Measurements from ENCODE around the gene ANKRD11.
A peak's percentile ranks its signal among the peaks of the same experiment; 100 is the strongest.

The ANKRD11 gene

DNA sequence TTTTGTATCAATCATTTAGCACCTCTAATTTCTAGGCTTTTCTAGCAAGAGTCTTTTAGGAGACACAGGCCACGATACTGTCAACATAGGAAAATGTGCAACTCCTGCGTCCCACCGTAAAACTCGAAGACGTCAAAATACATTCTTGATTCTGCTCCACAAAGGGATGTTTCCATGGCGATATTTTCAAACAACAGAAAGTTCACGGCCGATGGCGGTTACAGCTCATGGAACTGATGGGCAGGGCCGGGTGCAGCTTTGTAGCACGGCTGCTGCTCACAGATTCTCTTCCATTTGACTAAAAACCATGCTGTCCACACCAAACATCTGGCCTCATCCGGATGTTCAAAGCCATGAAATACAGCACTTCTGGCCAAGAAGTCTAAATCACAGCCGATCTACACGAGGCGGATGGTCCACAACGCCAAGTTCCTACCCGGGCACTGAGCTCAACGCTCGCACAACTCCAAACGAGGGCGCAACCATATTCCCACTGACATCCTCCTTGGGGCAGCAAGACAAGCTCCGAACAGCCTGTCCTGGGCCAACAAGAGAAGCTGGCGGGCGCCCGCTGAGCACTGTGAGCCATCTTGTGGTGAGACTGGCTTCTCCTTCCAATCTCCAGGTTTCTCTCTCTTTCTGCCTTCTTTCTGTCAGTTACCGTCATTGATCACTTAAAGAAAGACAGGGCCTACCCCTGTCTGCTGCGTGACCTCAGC is 193.0 kb downstream of the ANKRD11 start:
- DNase-seq (ENCODE audit: low spot score), result peak; percentile 41

DNA sequence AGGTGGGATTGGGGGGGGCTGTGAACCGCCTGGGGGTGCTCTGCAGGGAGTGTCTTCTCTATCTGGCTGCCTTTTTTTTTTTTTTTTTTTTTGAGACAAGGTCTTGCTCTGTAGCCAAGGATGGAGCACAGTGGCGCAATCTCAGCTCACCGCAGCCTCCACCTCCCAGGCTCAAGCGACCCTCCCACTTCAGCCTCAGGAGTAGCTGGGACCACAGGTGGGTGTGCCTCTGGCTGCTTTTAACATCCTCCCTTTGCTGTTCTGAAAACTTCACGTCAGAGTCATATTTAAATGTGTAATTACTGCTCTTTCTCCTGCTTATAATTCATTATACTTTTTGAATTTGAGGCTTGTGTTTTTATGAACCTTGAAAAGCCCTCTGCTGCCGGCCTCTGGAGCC is 194.4 kb downstream of the ANKRD11 start:
- no peak for DNase-seq (ENCODE audit: low spot score)

GRCh38 chr16:89295071-89295900 is 195.1 kb downstream of the ANKRD11 start:
- no peak for DNase-seq (ENCODE audit: low spot score)

DNA sequence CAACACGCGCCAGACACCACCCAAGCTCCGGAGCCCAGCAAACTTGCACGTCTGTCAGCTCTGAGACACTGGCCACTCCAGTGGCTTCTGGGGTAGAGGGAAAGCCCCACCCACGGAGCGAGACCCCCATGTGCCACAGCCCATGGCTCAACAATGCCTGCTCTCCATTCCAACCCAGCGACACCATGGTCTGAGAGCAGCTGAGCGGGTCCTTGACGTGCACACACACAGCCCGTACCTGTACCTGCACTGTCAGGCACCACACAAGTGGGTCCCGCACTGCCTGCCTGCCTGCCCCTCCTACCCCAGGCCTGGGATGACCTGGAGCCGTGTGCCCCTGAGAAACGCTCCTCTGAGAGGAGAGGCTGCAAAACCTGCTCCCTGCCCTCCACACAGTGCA is 195.9 kb downstream of the ANKRD11 start:
- DNase-seq (ENCODE audit: low spot score), result no peak

DNA sequence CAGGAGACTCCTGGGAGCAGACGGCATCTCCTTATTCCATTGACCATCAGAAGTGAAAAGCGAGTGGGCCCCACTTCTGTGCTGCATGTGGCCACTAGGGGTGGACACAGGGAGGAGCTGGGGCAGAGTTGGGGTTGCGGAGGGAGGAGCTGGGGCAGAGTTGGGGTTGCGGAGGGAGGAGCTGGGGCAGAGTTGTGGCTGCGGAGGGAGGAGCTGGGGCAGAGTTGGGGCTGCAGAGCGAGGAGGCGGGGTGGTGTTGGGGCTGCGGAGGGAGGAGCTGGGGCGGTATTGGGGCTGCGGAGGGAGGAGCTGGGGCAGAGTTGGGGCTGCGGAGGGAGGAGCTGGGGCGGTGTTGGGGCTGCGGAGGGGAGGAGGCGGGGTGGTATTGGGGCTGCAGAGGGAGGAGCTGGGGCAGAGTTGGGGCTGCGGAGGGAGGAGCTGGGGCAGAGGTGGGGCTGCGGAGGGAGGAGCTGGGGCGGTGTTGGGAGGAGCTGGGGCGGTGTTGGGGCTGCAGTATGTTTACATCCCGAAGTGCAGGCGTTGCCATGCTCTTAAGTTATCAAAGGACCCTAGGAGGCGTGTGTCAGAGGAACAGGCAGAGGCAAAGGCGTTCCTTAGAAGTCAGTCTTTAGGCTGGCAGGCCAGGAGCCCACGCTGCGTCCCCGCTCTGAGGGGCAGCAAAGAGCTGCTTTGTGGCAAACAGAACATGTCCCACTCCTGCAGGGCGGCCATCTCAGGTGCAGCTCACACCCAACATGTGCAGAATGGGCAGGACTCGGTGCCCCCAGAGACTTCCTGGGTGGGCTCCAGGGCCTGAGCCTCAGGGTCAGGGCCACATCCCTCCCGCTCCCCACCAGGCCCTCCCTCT is 196.9 kb downstream of the ANKRD11 start:
- no peak for DNase-seq (ENCODE audit: low spot score)

DNA sequence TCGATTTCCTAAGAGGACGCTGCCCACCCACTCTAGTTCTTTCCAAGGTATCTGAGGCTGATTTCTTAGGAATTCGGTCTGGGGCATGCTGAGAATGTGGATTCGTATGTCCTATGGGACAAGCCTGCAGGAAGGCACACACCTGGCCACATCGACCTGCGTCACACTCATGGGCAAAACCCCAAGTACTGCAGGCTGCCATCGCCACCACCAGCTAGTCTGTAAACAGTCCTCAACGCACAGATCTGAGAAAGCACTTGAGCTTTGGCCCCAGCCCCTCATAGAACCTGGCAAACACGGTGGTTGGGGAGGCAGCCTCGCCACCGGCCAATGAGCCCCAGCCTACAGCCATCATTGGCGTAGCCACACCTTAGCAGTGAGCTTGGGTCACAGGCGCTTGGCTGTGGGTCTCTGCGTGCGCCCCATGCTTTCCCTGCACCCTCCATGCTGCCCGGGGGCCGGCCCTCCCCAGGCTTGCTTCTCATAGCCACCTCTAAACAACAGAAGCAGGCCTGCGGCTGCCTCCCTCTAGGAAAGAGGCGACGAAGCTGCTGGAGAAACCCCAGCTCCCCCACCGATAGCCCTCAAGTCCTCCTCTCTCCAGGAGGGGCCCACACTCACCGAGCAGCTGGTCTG is 197.8 kb downstream of the ANKRD11 start:
- DNase-seq (ENCODE audit: low spot score), result no peak

DNA sequence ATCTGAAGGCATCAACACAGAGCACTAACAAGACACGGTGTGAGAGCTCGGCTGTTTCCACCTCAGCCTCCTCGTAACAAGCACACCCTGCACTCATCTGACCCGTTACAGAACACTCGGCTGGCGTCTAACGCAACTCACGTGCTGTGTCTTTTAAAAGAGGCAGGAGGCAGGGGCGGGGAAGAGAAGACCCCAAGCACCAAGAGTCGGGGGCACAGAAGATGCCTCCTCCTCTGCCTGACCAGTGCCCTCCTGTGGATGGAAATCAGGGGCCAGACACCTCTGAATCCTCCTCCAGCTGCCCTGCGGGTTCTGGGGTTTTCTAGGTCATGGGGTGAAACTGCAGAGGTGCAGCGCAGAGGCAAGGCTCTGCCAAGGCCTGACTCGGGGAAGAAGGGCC is 198.6 kb downstream of the ANKRD11 start:
- DNase-seq (ENCODE audit: low spot score), result no peak

DNA sequence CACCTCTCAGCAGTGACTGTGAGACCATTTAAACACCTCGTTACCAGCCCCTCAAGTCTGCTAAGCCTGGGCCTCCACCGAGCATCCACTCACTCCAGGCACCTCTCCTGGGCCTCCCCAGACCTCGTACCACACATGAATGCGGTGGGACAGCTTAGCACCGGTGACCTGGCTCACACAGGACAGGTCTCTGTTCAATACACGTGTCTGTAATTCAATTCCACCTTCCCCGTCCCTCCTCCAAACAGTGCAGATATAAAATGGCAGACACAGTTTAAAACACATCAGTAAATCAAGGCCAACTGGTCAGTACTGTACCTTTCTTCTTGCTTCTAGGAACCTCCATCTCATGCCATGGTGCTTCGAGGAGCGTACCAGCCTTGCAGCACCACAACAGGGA is 199.0 kb downstream of the ANKRD11 start:
- no peak for DNase-seq (ENCODE audit: low spot score)

DNA sequence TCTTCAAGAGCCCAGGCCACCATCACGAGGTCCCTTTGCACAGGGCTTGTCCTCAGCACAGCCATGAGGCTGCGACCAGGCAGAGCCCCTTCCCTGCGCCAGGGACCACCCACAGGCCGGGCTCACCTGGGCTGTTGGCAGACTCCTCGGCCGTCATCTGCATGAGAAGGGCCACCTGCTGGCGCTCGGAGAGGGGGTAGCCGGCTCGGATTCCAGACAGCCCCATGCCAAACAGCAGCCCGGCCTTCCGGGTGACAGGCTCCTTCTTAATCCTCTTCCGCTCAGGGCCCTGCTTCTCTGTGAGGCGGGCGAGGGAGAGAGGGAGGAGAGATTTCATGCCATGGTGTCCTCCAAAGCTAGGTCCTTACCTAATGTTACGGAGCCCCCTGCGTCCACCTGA is 199.5 kb downstream of the ANKRD11 start:
- no peak for DNase-seq (ENCODE audit: low spot score)

DNA sequence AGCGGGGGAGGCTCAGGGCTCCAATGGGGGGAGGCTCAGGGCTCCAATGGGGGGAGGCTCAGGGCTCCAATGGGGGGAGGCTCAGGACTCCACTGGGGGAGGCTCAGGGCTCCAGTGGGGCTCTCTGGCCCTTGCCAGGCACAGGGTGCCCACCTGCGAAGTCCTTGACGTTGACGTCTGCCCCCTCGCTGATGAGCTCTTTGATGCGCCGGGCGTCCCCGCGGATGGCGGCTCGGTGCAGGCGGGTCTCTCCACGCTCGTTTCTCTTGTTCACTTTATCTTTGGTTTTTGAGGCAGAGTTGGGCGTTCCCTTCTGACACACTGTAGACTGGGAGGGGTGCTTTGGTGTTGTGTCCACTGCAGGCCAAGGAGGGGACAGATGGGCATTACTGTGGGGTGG is 199.9 kb downstream of the ANKRD11 start:
- no peak for DNase-seq (ENCODE audit: low spot score)

GRCh38 chr16:89289428-89290395 is 200.6 kb downstream of the ANKRD11 start:
- peak; percentile 98 for DNase-seq (ENCODE audit: low spot score)

GRCh38 chr16:89288966-89289365 is 201.4 kb downstream of the ANKRD11 start:
- no peak for DNase-seq (ENCODE audit: low spot score)

DNA sequence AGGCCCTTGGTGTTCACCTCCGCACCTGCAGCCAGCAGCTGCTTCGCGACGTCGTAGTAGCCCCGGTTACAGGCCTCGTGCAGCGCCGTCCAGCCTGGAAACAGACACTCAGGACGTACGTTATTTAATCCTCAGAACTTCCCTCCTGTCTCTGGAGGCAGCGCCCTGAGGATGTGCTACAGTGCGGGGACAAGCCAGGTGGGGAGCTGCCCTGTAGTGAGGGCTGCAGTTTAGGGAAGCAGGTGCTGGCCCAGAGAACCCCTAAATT is 201.8 kb downstream of the ANKRD11 start:
- no peak for DNase-seq (ENCODE audit: low spot score)

DNA sequence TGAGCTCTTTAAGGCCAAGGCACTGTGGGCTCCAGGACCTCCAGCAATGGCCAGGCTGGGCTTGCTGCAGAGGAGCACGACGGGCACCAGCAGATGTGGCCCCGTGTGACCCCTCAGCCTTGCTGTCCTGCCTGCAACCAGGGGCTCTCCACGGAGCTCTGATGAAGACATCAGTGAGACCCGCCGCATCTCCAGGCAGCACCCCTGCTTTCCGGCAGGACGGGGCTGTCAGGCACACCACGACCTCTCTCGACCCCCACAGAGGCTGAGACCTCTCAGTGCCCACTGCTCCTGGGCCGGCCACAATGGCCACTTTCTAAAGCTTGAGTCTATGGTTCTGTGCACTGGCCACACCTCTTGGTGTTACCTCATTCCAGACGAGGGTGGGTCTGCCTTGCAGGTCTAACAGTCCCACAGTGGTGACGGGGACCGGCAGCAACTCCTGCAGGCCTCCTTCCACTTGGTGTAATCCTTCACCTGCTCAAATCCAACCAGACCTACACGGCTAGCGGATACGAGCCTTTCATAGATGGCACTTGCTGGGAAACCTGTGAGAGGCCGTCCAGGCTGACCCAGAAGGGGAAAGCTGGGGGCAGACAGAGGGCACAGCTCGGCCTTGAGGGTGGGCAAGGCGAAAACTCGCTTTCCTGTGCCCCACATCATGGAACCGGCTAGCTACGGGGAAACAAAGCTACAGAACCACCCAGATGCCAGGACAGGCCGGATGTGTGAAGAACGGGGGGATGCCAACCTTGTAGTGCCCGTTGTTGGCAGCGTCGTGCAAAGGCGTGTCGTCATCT is 202.4 kb downstream of the ANKRD11 start:
- no peak for DNase-seq (ENCODE audit: low spot score)

DNA sequence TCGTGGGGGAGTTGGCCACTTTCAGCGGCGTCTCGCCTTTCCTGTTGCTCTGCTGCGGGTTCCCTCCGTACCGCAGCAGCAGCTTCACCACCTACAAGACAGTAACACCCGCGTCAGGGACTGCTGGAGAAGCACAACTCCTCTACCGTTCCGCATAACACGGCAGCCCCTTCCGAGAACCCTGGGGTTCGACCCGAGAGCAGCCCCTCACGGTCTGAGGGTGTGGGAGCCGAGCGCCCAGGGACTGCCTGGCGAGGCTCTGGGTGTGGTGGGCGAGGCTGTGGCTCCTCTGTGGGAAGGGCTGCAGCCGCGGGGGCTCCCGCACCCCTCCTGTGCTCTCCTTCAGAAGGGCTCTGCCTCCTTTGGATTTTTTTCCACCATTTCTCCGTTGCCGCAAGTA is 204.3 kb downstream of the ANKRD11 start:
- no peak for DNase-seq (ENCODE audit: low spot score)

GRCh38 chr16:89285381-89285780 is 205.0 kb downstream of the ANKRD11 start:
- DNase-seq (ENCODE audit: low spot score), result no peak

- no peak for DNase-seq (ENCODE audit: low spot score)
Measured at GRCh38 chr16:89283449-89283848, 206.9 kb downstream of the ANKRD11 start.

GRCh38 chr16:89282523-89282922 is 207.8 kb downstream of the ANKRD11 start:
- DNase-seq (ENCODE audit: low spot score), result no peak

DNA sequence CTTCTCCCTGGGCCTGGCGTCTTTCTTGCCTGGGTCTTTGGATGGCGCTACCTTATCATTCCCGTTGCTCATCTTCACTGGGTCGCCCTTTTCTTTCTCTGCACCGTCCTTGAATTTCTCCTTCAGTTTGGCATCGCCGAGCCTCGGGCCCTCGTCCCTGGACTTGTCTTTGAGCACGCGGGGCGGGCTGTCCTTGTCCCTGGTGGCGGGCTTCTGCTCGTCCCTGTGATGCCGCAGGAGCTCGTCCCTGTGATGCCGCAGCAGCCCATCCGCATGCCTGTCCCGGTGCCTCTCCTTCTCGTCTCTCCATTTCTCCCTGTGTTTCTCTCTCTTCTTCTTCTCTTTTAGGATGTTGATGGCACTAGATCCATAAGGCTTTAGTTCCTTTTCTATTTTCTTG is 208.5 kb downstream of the ANKRD11 start:
- no peak for DNase-seq (ENCODE audit: low spot score)

DNA sequence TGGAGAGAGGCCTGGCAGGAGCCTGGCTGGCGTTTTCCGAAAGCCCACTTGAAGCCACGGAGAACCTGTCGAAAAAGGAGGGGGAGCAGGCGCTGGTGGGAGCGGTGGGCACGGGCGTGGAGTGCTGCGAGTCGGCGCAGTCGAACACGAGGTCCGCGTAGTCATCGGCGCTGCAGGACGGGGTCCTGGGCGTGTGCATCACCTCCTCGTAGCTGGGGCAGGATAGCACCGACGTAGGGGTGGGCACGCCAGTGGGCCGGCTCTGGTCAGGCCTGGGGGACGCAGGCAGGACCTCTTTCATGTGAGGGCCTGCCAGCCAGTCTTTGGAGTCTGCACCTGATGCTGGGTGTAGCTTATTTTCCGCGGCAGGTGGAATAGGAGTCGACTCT is 209.2 kb downstream of the ANKRD11 start:
- DNase-seq (ENCODE audit: low spot score), result no peak
